HepG2 (cell line): ENCODE data around the gene ABHD17A. TPM values are rescaled to one million over a fixed set of nuclear protein-coding genes. Genes with fewer than 3 reads are reported as not detected.

Experiments used
- BRCA1 ChIP-seq: sonication (generic); formaldehyde crosslinking; IDR thresholded peaks from 2 replicates; pipeline ENCODE4 v1.4.0; 2020; ENCODE audit warnings: missing genetic modification reagents
- ETV5 ChIP-seq: IDR thresholded peaks from 2 replicates; pipeline ENCODE4 v1.6.1; 2018; ENCODE audit warnings: missing biosample characterization, missing genetic modification reagents, inconsistent platforms, borderline replicate concordance
- GABPA ChIP-seq, 2 experiments: IDR thresholded peaks; 2 replicates each; pipeline ENCODE4 v1.6.1; 2011 to 2016; ENCODE audit warnings: low read depth in 2 of 2, low read length in 1 of 2, missing biosample characterization in 1 of 2, missing genetic modification characterization in 1 of 2
- NR2F6 ChIP-seq, 2 experiments: IDR thresholded peaks; 2 replicates each; pipeline ENCODE4 v1.6.1; 2016; ENCODE audit warnings: antibody characterized with exemption in 1 of 2, mild to moderate bottlenecking in 1 of 2
- SRSF1 ChIP-seq: fragments of 200-400 bp; formaldehyde crosslinking; optimal IDR thresholded peaks from 2 replicates; pipeline ENCODE3; 2017; ENCODE audit warnings: mild to moderate bottlenecking, low read depth, low read length, moderate library complexity
- ZNF792 ChIP-seq: IDR thresholded peaks from 2 replicates; pipeline ENCODE4 v1.6.1; 2016
- polyA plus RNA-seq, 8 experiments: library from polyadenylated mRNA; depleted of rRNA in 3 of 8; stranded (reverse) in 7 of 8; unstranded in 1 of 8; fragments of >200 nt; fragmentation: Illumina TruSeq in 4 of 8; extraction: Trizol in 4 of 8; gene quantifications; 2 replicates each; pipeline versions ENCODE4 v1.2.1 to v1.2.3, GENCODE V29; 2011 to 2016; ENCODE audit warnings: low read depth in 4 of 8, missing spikeins in 1 of 8, mixed read lengths in 1 of 8; ENCODE audit not compliant: insufficient read depth in 1 of 8
- total RNA-seq, 5 experiments: library from RNA; depleted of rRNA; stranded (reverse); fragments of >200 nt; fragmentation: Illumina TruSeq; extraction: Trizol; gene quantifications; 2 replicates each; pipeline ENCODE4 v1.2.3, GENCODE V29; 2016; ENCODE audit warnings: low read depth in 1 of 5
- TF ChIP-seq, protein P1 (sequence below): sonication (generic); formaldehyde crosslinking; IDR thresholded peaks from 2 replicates; pipeline ENCODE4 v1.4.0; 2020; ENCODE audit warnings: missing genetic modification reagents
- TF ChIP-seq, protein P2 (sequence below): sonication (generic); formaldehyde crosslinking; IDR thresholded peaks from 2 replicates; pipeline ENCODE4 v1.4.0; 2020; ENCODE audit warnings: missing genetic modification reagents, borderline replicate concordance
- TF ChIP-seq, protein P3 (sequence below): sonication (generic); formaldehyde crosslinking; IDR thresholded peaks from 2 replicates; pipeline ENCODE4 v1.4.0; 2020; ENCODE audit warnings: missing genetic modification reagents
- TF ChIP-seq, protein P4 (sequence below): IDR thresholded peaks from 2 replicates; pipeline ENCODE4 v1.6.1; 2018; ENCODE audit warnings: missing genetic modification reagents, mild to moderate bottlenecking, missing compliant biosample characterization
- TF ChIP-seq, protein P5 (sequence below): sonication (generic); formaldehyde crosslinking; IDR thresholded peaks from 2 replicates; pipeline ENCODE4 v1.9.0; 2021; ENCODE audit warnings: missing genetic modification reagents, borderline replicate concordance
- TF ChIP-seq, protein P6 (sequence below): sonication (generic); formaldehyde crosslinking; IDR thresholded peaks from 2 replicates; pipeline ENCODE4 v1.9.0; 2021; ENCODE audit warnings: mild to moderate bottlenecking, missing genetic modification reagents

ABHD17A gene
- total and polyA plus RNA-seq, 2 of the 13 experiments (the other 11 are each of a cell fraction or from before 2014, with no cell fraction given): 27.7 to 40.8 TPM

DNA sequence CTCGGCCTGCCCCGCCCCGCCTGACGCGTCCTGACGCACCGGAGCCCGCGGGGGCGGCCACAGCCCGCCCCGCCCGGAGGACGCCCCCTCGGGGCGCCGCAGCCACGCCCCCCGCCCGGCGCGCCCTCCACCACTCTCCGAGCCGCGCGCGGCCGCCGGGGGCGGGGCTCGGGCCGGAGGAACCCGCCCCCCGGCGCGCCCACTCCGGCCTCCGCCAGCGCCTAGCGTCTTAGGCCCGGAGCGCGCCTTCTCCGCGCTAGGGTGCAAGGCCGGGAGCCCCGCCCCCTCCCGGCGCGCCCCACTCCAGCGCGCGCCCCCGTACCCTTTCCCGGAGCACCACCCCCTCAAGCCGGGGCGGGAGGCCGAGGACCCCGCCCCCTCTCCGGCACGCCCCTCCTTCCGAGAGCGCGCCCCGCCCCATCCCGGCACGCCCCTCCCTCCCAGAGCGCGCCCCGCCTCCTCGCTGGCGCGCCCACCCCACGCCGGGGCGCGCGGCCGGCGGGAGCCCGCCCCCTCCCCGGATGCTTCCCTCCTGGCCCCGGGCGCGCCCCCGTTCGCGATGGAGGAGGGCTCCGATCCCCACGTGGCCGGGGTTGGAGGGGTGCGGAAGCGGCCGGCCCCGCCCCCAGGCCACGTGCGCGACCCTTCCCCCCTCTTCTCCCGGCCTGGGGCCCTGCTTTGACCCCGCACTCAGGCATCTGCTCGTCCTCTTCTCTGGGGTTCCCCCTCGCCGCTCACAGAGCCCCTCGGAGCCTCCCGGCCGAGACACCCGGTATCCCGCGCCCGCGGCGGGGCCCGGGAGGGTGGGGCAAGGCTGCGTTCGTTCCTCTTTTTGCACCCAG is 21.4 kb downstream of the ABHD17A start (continued):
- TF ChIP-seq, protein P1, sequence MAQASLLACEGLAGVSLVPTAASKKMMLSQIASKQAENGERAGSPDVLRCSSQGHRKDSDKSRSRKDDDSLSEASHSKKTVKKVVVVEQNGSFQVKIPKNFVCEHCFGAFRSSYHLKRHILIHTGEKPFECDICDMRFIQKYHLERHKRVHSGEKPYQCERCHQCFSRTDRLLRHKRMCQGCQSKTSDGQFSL (CRISPR knock-in tag): 0 out of 2 replicates have a peak, but pooled peaks have one; percentile 2
- TF ChIP-seq BRCA1 (CRISPR knock-in tag): no peak
- TF ChIP-seq, protein P2, sequence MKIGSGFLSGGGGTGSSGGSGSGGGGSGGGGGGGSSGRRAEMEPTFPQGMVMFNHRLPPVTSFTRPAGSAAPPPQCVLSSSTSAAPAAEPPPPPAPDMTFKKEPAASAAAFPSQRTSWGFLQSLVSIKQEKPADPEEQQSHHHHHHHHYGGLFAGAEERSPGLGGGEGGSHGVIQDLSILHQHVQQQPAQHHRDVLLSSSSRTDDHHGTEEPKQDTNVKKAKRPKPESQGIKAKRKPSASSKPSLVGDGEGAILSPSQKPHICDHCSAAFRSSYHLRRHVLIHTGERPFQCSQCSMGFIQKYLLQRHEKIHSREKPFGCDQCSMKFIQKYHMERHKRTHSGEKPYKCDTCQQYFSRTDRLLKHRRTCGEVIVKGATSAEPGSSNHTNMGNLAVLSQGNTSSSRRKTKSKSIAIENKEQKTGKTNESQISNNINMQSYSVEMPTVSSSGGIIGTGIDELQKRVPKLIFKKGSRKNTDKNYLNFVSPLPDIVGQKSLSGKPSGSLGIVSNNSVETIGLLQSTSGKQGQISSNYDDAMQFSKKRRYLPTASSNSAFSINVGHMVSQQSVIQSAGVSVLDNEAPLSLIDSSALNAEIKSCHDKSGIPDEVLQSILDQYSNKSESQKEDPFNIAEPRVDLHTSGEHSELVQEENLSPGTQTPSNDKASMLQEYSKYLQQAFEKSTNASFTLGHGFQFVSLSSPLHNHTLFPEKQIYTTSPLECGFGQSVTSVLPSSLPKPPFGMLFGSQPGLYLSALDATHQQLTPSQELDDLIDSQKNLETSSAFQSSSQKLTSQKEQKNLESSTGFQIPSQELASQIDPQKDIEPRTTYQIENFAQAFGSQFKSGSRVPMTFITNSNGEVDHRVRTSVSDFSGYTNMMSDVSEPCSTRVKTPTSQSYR (CRISPR knock-in tag): peak; percentile 95
- TF ChIP-seq GABPA (IDR thresholded peaks at IDR 0.05; ENCODE audit: low read depth, low read length): peak; percentile 21; the same call in 1 of the 2 replicates
- TF ChIP-seq GABPA (CRISPR knock-in tag; IDR thresholded peaks at IDR 0.05; ENCODE audit: low read depth): peak; percentile 44; the same call in 1 of the 2 replicates
- TF ChIP-seq, protein P3, sequence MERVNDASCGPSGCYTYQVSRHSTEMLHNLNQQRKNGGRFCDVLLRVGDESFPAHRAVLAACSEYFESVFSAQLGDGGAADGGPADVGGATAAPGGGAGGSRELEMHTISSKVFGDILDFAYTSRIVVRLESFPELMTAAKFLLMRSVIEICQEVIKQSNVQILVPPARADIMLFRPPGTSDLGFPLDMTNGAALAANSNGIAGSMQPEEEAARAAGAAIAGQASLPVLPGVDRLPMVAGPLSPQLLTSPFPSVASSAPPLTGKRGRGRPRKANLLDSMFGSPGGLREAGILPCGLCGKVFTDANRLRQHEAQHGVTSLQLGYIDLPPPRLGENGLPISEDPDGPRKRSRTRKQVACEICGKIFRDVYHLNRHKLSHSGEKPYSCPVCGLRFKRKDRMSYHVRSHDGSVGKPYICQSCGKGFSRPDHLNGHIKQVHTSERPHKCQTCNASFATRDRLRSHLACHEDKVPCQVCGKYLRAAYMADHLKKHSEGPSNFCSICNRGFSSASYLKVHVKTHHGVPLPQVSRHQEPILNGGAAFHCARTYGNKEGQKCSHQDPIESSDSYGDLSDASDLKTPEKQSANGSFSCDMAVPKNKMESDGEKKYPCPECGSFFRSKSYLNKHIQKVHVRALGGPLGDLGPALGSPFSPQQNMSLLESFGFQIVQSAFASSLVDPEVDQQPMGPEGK (CRISPR knock-in tag): peak; percentile 81
- peak; percentile 79 for TF ChIP-seq ETV5 (CRISPR knock-in tag)
- TF ChIP-seq, protein P4, sequence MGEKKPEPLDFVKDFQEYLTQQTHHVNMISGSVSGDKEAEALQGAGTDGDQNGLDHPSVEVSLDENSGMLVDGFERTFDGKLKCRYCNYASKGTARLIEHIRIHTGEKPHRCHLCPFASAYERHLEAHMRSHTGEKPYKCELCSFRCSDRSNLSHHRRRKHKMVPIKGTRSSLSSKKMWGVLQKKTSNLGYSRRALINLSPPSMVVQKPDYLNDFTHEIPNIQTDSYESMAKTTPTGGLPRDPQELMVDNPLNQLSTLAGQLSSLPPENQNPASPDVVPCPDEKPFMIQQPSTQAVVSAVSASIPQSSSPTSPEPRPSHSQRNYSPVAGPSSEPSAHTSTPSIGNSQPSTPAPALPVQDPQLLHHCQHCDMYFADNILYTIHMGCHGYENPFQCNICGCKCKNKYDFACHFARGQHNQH (CRISPR knock-in tag): peak; percentile 68
- TF ChIP-seq, protein P5, sequence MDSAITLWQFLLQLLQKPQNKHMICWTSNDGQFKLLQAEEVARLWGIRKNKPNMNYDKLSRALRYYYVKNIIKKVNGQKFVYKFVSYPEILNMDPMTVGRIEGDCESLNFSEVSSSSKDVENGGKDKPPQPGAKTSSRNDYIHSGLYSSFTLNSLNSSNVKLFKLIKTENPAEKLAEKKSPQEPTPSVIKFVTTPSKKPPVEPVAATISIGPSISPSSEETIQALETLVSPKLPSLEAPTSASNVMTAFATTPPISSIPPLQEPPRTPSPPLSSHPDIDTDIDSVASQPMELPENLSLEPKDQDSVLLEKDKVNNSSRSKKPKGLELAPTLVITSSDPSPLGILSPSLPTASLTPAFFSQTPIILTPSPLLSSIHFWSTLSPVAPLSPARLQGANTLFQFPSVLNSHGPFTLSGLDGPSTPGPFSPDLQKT: no peak
- TF ChIP-seq, protein P6, sequence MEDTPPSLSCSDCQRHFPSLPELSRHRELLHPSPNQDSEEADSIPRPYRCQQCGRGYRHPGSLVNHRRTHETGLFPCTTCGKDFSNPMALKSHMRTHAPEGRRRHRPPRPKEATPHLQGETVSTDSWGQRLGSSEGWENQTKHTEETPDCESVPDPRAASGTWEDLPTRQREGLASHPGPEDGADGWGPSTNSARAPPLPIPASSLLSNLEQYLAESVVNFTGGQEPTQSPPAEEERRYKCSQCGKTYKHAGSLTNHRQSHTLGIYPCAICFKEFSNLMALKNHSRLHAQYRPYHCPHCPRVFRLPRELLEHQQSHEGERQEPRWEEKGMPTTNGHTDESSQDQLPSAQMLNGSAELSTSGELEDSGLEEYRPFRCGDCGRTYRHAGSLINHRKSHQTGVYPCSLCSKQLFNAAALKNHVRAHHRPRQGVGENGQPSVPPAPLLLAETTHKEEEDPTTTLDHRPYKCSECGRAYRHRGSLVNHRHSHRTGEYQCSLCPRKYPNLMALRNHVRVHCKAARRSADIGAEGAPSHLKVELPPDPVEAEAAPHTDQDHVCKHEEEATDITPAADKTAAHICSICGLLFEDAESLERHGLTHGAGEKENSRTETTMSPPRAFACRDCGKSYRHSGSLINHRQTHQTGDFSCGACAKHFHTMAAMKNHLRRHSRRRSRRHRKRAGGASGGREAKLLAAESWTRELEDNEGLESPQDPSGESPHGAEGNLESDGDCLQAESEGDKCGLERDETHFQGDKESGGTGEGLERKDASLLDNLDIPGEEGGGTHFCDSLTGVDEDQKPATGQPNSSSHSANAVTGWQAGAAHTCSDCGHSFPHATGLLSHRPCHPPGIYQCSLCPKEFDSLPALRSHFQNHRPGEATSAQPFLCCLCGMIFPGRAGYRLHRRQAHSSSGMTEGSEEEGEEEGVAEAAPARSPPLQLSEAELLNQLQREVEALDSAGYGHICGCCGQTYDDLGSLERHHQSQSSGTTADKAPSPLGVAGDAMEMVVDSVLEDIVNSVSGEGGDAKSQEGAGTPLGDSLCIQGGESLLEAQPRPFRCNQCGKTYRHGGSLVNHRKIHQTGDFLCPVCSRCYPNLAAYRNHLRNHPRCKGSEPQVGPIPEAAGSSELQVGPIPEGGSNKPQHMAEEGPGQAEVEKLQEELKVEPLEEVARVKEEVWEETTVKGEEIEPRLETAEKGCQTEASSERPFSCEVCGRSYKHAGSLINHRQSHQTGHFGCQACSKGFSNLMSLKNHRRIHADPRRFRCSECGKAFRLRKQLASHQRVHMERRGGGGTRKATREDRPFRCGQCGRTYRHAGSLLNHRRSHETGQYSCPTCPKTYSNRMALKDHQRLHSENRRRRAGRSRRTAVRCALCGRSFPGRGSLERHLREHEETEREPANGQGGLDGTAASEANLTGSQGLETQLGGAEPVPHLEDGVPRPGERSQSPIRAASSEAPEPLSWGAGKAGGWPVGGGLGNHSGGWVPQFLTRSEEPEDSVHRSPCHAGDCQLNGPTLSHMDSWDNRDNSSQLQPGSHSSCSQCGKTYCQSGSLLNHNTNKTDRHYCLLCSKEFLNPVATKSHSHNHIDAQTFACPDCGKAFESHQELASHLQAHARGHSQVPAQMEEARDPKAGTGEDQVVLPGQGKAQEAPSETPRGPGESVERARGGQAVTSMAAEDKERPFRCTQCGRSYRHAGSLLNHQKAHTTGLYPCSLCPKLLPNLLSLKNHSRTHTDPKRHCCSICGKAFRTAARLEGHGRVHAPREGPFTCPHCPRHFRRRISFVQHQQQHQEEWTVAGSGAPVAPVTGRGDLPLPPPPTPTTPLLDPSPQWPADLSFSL (CRISPR knock-in tag): no peak
- peak; percentile 44 for TF ChIP-seq SRSF1
- no peak for TF ChIP-seq ZNF792 (CRISPR knock-in tag)
- TF ChIP-seq NR2F6 (IDR thresholded peaks at IDR 0.05): peak; percentile 40; the same call in 1 of the 2 replicates
- peak; percentile 67 for TF ChIP-seq NR2F6 (CRISPR knock-in tag; IDR thresholded peaks at IDR 0.05)
